Measurements from ENCODE around the gene KLHL2.
"Not testable (repeated sequence)": the region's sequence is repeated elsewhere in the genome, so short reads cannot be mapped to it uniquely, and the experiment has no call there.

KLHL2 gene

GRCh38 chr4:165208741-165209388 is 1.5 kb downstream of the KLHL2 start:
- ATAC-seq: no peak; the same call in 2 of the 3 replicates
- TF ChIP-seq POU6F1 (CRISPR knock-in tag; IDR thresholded peaks at IDR 0.05; ENCODE audit: borderline replicate concordance, low read depth): no peak
- no peak for TF ChIP-seq BACH2 (CRISPR knock-in tag; IDR thresholded peaks at IDR 0.05; ENCODE audit: borderline replicate concordance)
- TF ChIP-seq RARB (CRISPR knock-in tag; IDR thresholded peaks at IDR 0.05): no peak
- TF ChIP-seq CSDC2 (CRISPR knock-in tag; IDR thresholded peaks at IDR 0.05): no peak
- TF ChIP-seq OSR1 (CRISPR knock-in tag; IDR thresholded peaks at IDR 0.05): no peak
- TF ChIP-seq ZNF8 (CRISPR knock-in tag; IDR thresholded peaks at IDR 0.05): no peak
- no peak for TF ChIP-seq CSRNP3 (CRISPR knock-in tag; IDR thresholded peaks at IDR 0.05)
- no peak for TF ChIP-seq TCF4 (CRISPR knock-in tag; IDR thresholded peaks at IDR 0.05; ENCODE audit: borderline replicate concordance)

DNA sequence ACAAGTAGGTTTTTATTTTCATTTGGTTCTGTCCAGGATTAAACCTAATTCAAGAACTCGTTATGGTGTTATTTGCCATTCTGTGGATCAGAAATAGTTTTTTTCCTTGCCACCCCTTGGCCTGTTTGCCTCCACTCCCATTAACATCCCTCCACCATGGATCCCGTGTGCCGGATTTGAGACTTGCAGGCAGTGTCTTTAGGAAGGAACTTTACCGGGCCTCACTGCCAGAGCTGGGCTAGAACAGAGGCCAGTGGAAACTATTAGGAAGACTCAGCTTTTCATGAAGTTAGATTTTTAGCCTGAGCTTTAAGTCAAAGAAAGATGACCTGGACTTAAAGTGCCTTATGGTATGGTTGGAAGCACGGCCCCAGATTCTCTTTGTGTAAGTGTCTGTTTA is 2.4 kb downstream of the KLHL2 start:
- no peak for ATAC-seq
- TF ChIP-seq GLIS3 (CRISPR knock-in tag; IDR thresholded peaks at IDR 0.05): no peak

GRCh38 chr4:165210566-165210965 is 3.2 kb downstream of the KLHL2 start:
- ATAC-seq: peak; percentile 52
- TF ChIP-seq ZFP30 (CRISPR knock-in tag; IDR thresholded peaks at IDR 0.05) (no peak), ARNTL (CRISPR knock-in tag; IDR thresholded peaks at IDR 0.05; ENCODE audit: borderline replicate concordance, low read depth) (no peak)

- ATAC-seq: not testable (repeated sequence)
Observed at GRCh38 chr4:165212647-165213046, 5.3 kb downstream of the KLHL2 start.

GRCh38 chr4:165213404-165213803 is 6.0 kb downstream of the KLHL2 start:
- not testable (repeated sequence) for ATAC-seq

- ATAC-seq: not testable (repeated sequence)
Observed at GRCh38 chr4:165213991-165214709, 6.8 kb downstream of the KLHL2 start.

DNA sequence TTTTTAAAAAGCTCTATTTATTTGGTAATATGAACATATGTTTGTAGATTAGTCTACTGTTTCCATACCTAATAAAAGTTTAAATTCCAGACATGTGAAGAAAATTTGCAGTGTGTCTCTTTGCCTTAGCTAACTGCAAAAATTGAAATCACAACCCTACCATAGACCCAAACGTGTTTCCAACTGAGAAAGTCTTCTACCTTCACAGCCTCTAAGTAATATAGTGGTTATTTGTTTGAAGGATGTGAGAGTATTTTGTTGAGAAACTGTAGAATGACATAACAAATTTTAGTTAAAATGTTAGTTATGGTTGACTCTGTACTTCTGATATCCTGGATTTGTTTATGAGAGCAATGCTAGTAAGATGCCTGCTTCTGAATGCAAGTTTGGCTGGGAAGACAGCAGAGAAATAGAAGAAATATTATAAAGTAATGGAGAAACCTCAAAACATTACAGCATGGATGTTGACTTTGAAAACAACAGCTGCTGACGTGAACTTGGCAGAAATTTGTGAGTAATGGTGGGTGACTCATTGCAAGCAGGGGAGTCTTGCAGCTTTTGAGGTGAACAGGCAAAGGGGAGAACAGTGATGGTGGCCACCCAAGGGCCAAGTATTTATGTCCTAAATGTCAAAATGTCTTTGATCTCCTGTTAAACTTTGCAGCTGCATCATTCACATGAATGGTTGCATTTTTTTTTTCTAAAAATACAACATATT is 7.8 kb downstream of the KLHL2 start:
- peak; percentile 75 for ATAC-seq

DNA sequence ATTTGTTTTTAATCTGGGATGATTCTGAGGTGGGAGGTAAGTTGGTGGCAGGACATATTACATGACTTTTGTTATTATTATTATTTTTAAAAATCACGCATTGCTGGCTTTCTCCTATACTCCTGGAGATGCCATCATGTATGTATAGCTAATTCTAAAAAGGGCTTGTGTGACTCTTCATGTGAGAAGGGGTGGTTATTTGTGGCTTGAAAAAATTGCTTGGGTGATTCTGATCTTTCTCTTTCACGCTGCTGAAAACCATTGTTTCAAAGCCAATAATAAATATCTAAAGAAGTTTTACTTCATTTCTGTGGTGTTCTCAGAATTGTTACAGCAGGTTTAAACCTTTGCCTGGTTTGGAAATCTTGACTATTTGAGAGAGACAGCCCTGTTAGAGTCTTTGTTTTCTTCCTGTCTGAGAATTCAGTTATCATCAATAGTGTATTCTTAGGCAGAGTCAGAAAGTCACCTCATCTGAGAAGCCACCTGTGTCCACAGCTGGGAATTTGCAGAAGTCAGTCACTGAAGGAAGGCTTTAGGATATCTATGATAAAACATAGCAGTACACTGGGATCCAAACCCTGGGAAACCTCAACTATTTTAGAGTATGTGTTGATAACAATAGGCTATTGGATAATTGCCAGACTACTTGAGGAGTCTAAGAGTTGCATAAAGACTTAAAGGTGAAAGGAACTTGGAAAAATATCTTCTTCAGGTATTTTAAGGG is 8.6 kb downstream of the KLHL2 start:
- ATAC-seq: peak; percentile 23

- ATAC-seq: no peak
- TF ChIP-seq, protein P1, sequence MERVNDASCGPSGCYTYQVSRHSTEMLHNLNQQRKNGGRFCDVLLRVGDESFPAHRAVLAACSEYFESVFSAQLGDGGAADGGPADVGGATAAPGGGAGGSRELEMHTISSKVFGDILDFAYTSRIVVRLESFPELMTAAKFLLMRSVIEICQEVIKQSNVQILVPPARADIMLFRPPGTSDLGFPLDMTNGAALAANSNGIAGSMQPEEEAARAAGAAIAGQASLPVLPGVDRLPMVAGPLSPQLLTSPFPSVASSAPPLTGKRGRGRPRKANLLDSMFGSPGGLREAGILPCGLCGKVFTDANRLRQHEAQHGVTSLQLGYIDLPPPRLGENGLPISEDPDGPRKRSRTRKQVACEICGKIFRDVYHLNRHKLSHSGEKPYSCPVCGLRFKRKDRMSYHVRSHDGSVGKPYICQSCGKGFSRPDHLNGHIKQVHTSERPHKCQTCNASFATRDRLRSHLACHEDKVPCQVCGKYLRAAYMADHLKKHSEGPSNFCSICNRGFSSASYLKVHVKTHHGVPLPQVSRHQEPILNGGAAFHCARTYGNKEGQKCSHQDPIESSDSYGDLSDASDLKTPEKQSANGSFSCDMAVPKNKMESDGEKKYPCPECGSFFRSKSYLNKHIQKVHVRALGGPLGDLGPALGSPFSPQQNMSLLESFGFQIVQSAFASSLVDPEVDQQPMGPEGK (CRISPR knock-in tag; IDR thresholded peaks at IDR 0.05; ENCODE audit: borderline replicate concordance): no peak
- no peak for TF ChIP-seq OSR1 (CRISPR knock-in tag; IDR thresholded peaks at IDR 0.05)
- TF ChIP-seq, protein P2, sequence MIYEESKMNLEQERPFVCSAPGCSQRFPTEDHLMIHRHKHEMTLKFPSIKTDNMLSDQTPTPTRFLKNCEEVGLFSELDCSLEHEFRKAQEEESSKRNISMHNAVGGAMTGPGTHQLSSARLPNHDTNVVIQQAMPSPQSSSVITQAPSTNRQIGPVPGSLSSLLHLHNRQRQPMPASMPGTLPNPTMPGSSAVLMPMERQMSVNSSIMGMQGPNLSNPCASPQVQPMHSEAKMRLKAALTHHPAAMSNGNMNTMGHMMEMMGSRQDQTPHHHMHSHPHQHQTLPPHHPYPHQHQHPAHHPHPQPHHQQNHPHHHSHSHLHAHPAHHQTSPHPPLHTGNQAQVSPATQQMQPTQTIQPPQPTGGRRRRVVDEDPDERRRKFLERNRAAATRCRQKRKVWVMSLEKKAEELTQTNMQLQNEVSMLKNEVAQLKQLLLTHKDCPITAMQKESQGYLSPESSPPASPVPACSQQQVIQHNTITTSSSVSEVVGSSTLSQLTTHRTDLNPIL (CRISPR knock-in tag; IDR thresholded peaks at IDR 0.05; ENCODE audit: low read depth): no peak
- TF ChIP-seq POU6F1 (CRISPR knock-in tag; IDR thresholded peaks at IDR 0.05; ENCODE audit: borderline replicate concordance, low read depth): no peak
- TF ChIP-seq ESRRG (CRISPR knock-in tag; IDR thresholded peaks at IDR 0.05): no peak
Observed at GRCh38 chr4:165217325-165217724, 10.0 kb downstream of the KLHL2 start.
